ENCODE data around the gene MEAF6.

- no peak for TF ChIP-seq CTCF (IDR thresholded peaks at IDR 0.05)
- no peak for TF ChIP-seq POLR2A (IDR thresholded peaks at IDR 0.05)
These were observed 42.2 kb upstream of the MEAF6 start, which contains the start of gene DNALI1 for GRCh38 chr1:37556712-37557196.

Measured in Peyer's patch (tissue), 4 donors.